Stimulated activated CD4-positive, alpha-beta T cell treated with anti-CD3 and anti-CD28 coated beads, TNF-alpha, amount 100 ng/mL, for 4 hours (primary cell): ENCODE measurements around the gene HECTD1.
"Not testable (repeated sequence)": the region's sequence is repeated elsewhere in the genome, so short reads cannot be mapped to it uniquely, and the experiment has no call there.

Experiments used
- DNase-seq, 3 experiments: peaks; one replicate each; pipeline ENCODE4 v3.0.0-alpha.2; 2020; ENCODE audit warnings: low read depth in 3 of 3

The HECTD1 gene

DNA sequence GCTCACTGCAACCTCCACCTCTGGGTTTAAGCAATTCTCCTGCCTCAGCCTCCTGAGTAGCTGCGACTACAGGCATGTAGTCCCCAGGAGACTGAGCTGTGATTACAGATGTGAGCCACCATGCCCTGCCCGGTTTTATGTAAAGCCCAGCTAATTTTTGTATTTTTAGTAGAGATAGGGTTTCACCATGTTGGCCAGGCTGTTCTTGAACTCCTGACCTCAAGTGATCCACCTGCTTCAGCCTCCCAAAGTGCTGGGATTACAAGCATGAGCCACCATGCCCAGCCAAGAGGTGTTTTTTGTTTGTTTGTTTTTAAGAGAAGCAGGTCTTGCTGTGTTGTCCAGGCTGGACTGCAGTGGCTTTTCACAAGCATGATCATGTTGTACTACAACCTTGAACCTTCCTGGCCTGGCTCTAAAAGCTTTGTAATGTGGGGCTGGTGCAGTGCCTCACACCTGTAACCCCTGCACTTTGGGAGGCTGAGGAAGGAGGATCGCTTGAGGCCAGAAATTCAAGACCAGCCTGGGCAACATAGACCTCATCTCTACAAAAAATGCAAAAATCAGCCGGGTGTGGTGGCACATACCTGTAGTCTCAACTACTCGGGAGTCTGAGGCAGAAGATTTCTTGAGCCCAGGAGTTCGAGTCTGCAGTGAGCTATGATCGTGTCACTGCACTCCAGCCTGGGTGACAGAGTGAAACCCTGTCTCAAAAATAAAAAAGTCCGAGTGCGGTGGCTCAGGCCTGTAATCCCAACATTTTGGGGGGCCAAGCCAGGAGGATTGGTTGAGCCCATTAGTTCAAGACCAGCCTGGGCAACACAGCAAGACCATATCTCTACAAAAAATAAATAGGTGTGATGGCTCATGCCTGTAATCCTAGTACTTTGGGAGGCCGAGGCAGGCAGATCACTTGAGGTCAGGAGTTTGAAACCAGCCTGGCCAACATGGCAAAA, 113.4 kb downstream of the HECTD1 start:
- DNase-seq = not testable (repeated sequence)

DNA sequence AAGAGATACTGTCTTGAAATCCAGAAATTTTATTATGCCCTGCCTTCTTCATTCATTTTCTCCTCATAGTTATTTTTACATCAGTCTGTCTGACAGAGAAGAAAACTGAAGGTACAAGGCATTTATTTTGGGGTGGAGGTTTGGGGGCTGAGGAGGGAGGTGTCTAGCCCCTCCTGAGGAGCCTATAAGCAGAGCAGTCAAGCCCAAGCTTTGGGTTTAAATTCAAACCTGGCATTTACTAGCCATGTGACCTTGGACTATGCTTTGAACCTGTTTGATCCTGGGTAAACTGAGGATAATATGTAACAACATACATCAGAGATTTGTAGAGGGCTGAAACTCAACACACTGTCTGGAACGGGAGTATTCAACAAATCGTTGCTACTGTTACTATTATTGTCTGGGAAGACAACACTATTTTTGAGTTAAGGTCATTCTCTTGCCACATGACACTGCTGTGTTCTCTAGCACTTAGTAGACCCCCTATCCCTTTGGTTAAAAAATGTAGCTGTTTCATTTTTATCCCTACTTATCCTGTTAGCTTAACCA, 115.4 kb downstream of the HECTD1 start:
- DNase-seq = no peak

DNA sequence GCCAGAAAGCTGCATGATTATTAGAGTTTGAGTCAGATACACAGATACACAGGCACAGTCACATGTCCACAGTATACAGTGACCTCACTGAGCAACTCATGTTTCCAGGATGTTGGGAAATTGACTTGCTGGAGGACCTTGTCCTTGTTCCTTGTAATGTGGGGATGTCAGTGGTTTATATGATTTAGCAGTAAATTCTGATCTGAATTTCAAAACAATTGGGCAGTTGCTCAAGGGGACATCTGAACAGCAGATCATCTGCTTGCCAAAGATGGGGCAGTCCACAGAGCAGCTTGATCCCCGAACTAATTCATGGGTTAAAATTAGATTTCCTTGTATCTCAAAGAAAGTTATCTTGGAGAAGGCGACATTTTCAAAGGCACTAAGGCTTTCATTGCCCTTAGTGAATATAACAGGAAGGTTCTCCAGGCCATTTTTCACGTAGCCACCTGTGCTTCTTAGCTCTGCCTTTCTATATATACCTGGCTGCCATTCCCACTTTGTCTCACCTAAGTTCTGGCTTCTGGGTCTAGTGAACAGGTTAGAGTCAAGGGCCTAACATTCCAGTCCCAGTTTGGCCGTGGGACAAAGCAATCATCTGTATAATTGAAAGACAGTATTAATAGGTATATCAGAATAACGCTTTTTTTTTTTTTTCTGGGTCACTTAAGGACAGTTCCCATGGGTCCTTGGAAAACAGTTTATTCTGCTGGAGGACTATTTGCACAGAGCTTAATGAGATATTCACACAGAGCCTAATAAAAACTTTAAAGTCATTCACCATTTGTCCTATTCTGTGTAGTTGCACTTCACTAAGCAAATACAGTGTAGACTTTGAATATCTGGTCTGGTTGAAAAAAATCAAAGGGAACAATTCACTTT, 116.5 kb downstream of the HECTD1 start:
- no peak for DNase-seq

DNA sequence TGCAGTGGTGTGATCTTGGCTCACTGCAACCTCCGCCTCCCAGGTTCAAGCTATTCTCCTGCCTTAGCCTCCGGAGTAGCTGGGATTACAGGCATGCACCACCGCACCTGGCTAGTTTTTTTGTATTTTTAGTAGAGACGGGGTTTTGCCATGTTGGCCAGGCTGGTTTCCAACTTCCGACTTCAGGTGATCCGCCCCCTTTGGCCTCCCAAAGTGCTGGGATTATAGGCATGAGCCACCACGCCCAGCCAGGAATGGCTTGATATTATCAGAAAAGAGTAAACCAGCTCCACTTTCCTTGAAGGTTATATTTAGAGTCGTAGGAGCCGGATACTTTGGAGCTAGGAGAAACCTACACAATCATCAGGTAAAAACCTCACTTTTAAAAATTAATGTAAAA, 121.1 kb downstream of the HECTD1 start:
- not testable (repeated sequence) for DNase-seq

DNA sequence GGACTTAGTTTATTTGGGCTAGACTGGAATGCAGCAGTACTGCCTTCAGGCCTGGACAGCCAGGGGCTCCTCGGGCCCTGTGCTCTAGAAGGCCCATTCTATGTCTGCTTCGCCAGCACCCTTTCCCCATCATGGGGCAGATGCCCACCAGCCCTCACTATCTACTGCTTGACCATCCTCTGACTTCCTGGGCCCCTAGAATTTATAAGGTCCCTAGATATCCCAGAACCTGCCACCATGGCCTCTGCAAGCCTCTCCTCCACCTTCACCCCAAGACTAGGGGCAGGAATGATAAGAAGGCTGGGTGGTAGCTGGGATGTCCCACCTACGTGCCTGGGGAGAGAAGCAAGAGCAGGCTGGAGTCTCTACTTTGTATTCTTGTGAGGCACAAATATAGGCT, 122.6 kb downstream of the HECTD1 start:
- no peak for DNase-seq

DNA sequence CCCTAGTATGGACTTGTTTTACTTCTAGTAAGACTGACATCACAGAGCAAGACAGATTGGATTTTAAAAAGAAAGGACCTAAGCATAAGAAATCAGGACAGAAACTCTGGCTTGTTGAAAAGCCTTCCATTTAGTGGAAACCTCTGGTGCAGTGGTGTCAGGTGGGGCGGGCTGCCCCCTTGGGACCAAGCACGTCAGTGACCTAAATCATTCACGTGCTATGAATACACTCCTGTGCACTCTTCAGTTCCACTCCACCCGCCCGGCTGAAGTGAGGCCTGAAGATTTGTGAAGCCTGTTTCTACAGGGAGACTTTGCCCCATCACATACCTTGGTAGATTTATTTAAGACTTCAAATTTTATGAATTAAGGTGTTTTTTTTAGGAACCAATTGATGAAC, 123.2 kb downstream of the HECTD1 start:
- DNase-seq = no peak

DNA sequence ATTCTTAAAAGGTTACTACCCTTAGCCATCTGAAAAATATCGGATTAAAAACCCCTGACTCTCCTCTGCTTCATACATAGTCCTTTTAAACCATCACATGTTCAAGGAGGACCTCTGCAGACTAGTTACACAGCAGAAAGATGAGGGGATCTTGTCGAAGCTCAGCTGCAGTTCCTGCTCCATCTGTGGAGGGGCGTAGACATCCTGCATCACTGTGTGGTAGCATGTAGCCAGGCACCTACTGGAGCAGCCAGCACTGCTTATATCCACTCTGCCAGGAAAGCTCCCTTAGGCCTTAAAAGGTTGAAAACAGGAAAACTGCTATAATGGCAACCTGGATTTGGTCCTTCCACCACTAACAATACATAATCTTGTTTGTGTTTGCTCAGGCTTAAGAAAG, 123.8 kb downstream of the HECTD1 start:
- DNase-seq = no peak

DNA sequence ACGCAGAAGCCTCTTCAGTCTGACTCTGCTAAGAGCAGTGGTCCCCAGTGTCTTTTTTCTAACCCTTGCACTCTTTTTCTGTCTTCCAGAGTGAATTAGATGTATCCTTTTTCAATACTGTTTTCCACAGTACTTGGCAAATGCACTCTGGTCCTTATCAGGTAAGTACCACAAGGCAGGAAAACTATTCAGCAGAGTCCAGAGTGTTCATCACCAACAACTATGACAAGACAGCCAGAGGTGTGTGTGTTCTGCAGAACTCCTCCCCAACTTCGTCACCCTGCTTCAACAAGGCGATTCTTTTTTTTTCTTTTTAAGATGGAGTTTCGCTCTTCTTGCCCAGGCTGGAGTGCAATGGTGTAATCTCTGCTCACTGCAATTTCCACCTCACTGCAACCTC, 127.1 kb downstream of the HECTD1 start:
- no peak for DNase-seq

DNA sequence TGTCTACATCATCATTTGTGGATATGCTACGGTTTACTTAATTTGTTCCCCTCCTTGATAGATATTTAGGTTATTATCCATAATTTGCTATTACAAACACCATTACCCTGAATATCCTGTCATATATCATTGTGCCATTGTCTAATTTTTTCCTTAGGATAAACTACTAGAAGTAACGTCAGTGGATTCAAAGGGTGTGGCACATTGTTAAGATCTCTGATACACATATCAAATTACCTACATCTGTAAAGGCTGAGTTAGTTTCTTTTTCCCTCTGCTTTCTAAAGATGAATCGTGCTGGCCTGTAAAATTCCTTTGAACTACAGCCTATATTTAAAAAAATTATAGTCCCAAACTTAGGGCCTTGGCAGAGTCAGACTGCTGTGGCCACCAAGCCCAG, 127.5 kb downstream of the HECTD1 start:
- no peak for DNase-seq

DNA sequence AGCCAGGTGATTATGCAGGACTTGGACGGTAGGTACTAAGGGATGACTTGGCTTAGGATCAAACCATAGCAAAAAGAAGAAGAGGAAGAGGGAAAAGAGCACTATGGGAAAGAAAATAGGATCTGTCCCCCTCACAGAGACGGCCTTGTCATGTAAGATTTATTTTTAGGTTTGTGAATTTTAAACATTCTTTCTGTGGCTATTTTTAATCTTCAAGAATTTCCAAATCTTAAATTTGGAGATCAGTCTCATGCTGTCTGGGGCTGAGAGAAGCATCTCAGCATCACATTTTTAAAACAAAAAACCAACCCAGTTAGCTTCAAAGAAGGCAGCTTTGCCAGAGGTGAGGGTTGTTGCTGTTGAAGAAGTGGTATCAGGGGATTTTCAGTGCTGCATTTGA, 128.8 kb downstream of the HECTD1 start:
- DNase-seq = no peak

DNA sequence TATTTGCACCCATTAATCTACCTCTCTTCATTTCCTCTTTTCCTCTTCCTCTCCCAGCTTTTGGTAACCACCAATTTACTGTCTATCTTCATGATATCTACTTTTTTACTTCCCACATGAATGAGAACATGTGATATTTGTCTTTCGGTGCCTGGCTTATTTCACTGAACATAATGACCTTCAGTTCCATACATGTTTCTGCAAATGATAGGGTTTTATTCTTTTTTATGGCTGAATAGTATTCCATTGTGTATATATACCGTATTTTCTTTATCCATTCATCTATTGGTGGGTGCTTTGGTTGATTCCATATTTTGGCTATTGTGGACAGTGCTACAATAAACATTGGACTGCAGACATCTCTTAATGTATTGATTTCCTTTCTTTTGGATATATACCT, 132.4 kb downstream of the HECTD1 start:
- DNase-seq = no peak

DNA sequence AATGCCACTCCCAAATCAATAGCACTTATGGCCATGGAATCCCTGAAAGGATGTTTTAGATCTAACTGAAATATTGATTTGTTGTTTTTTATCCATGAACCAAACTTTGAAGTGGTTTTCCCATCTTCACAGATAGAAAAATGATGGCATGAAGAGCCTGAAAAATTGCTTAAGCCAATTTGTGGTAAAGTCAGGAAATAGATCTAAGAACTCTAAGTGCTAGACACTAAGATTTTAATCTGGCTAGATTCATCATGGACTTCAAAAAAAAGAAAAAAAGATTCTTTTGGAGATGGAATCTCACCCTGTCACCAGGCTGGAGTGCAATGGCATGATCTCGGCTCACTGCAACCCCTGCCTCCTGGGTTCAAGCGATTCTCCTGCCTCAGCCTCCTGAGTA, 136.4 kb downstream of the HECTD1 start:
- no peak for DNase-seq

DNA sequence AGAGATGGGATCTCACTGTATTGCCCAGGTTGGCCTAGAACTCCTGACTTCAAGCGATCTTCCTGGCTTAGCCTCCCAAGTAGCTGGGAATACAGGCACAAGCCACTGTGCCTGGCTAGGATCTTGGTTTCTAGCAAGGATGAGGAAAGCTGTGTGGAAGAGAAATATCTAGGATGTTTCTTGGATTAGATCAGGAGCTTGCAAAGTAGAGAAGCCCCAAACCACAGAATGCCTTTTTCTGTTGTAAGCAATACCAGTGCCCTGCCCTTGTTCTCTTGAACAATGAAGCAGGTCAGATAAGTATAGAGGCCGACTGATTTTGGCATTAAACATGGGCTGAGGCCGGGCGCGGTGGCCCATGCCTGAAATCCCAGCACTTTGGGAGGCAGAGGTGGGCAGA, 137.2 kb downstream of the HECTD1 start:
- no peak for DNase-seq

DNA sequence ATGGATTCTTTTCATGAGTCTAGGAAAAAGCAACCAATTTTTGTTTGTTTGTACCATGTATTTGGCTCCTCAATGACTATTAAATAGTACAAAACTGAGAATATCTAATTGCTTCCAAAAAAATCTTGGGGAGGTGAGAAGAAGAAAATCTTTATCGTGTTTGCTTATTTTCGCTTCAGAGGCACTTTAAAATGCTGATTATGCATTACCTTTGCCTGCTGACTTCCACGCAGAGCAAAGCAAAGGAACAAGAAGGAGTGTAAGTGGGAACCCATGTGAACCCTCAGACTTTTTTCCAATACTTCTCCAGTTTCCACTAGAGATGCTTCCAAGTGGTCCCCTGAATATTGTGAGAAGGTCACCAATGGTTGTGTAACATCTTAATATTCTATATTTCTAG, 138.2 kb downstream of the HECTD1 start:
- DNase-seq = no peak

DNA sequence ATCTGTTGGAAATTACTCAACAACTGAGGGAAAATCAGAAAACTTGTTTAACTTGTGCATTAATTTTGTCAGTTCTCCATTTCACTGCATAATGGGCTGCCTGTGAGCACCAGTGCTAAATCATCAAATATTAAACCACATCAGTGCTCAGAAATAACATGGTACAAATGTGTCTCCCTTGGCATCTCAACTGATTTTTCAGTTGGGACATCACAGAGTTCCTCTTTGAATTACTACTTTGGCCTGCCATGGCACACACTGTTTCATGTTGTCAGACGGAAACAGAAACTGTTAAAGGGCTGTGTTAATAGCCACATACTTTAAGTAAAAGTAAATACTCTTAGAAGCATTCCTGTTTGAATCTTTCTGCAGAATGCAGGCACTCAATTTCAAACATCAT, 139.4 kb downstream of the HECTD1 start:
- DNase-seq = no peak

DNA sequence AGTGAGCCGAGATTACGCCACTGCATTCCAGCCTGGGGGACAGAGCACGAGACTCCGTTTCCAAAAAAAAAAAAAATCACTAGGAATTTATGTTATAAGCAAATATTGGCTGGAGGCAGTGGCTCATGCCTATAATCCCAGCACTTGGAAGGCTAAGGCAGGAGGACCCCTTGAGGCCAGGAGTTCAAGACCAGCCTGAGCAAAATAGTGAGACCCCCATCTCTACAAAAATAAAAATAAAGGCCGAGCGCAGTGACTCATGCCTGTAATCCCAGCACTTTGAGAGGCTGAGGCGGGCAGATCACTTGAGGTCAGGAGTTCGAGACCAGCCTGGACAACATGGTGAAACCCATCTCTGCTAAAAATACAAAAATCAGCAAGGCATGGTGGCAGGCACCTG, 144.7 kb downstream of the HECTD1 start:
- not testable (repeated sequence) for DNase-seq

DNA sequence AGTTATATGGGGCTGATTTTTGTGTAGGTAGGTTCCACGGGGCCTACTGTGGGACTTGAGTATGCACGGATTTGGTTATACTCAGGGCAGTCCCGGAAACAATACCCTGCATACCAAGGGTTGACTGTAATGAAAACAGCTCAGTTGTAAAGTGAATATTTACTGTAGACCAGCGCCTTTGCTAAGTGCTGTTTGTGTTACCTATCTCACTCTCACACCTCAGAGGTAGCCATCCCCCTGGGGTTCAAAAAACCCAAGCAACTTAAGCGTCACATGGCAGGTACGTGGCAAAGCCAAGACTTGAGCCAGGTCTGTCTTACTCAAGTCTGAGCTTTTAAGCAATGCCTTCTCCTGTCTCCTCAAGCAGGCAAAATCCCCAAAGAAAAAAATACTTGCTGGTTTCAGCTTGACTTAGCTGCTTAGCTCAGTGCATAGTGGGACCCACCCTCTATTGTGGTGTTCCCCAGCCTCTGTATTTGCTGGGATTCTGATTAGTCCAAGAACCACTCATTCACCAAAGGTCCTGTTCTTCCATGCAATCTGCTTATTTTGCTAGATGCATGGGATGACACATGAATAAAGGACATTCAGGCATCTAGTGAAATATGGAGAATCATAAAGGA, 147.2 kb downstream of the HECTD1 start:
- no peak for DNase-seq

DNA sequence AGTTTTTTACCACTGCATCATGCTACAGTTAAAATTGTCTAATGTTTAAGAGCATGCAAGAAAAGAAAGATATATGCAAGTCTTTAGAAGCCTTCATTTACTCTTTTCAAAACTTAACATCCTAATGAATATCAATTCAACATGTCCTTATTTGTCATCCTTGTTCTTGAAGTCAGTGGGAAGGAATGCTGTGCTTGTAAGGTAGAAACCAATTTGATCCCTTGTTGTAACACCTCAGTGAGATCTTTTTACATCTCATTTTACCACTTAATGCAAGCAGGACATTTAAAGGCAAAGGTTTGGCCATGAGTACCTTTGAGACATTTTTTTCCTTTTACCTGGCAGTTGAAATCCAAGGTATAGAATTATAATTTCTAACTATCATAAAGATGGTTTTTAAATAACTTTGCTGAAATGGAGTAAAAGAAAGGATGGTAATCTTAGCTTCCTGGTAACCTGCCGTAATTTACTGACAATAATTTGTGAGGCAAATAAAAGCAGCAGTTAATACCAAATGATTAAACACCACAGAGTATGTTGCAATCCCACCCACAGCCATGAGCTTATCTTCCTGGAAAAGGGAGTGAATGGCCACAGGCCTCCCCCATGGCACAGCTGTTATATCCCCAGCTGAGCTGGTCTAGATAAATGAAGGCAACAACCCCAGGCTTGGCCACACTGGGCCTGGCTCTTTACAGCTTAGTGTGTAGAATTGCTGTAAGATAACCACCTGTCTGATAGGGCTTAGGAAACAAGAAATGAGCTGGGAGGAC, 148.3 kb downstream of the HECTD1 start:
- DNase-seq = no peak

DNA sequence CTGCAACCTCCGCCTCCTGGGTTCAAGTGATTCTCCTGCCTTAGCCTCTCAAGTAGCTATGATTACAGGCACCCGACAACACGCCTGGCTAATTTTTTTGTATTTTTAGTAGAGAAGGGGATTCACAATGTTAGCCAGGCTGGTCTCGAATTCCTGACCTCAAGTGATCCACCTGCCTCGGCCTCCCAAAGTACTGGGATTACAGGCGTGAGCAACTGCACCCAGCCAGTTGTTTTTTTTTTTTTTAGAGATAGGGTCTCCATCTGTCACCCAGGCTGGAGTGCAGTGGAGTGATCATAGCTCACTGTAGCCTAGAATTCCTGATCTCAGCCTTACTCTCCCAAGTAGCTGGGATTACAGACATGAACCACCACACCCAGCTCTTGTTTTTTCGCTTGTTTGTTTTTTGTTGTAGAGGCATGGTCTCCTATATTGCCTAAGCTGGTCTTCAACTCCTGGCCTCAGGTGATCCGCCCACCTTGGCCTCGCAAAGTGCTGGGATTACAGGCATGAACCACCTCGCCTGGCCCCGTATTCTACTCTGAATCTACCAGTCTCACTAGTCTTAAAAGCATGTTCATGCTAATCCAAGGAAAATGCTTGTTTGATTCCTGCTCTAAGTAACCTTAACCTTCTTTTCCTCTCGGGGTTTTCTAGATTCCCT, 149.8 kb downstream of the HECTD1 start:
- DNase-seq = no peak

DNA sequence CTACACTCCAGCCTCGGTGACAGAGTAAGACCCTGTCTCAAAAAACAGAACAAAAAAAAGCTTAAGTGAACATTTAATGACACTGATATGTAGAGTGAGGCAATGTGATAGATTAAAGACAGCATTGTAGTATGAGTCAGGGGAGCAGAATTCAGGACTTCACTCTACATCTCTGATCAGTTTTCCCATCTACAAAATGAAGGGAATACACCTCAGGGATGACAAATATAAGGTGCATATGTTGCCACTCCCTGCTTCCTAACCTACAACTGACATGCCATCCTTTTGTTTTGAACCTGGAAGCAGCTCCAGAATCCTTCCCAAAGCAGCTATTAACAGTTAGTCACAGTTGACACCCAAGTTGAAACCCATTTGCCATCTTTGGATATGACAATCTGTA, 150.6 kb downstream of the HECTD1 start:
- no peak for DNase-seq
